Testis (tissue), 3 donors: ENCODE data around the gene TRIM58. TPM values are rescaled to one million over a fixed set of nuclear protein-coding genes. Genes with fewer than 3 reads are reported as not detected.

Experiments
- DNase-seq: peaks from one replicate; pipeline ENCODE4 v3.0.0-alpha.2; 2019
- H3K27ac ChIP-seq, 2 donors: fragments of 200-600 bp; sonication (generic); one replicate each; pipeline ENCODE4 v1.5.1; 2019
- H3K27me3 ChIP-seq: fragments of 200-600 bp; sonication (generic); one replicate; pipeline ENCODE4 v1.5.1; 2019
- H3K36me3 ChIP-seq: fragments of 200-600 bp; sonication (generic); one replicate; pipeline ENCODE4 v1.5.1; 2017; ENCODE audit warnings: low read depth; ENCODE audit errors: missing control alignments
- H3K4me1 ChIP-seq: fragments of 200-600 bp; sonication (generic); one replicate; pipeline ENCODE4 v1.5.1; 2019
- H3K4me3 ChIP-seq, 2 donors: fragments of 200-600 bp; sonication (generic); one replicate each; pipeline ENCODE4 v1.5.1; 2017 to 2019
- H3K9me3 ChIP-seq: fragments of 200-600 bp; sonication (generic); one replicate; pipeline ENCODE4 v1.5.1; 2017
- CTCF ChIP-seq, 3 experiments: fragments of 450-650 bp in 2 of 3; fragments of 200-600 bp in 1 of 3; sonication (generic) in 1 of 3; IDR thresholded peaks; one replicate each; pipeline ENCODE4 v1.5.1; 2016 to 2019; ENCODE audit warnings: antibody characterized with exemption in 3 of 3, mild to moderate bottlenecking in 2 of 3, moderate library complexity in 1 of 3
- POLR2A ChIP-seq: fragments of 450-650 bp; IDR thresholded peaks from one replicate; pipeline ENCODE4 v1.6.1; 2017; ENCODE audit warnings: antibody characterized with exemption, mild to moderate bottlenecking, moderate library complexity
- WGBS, 2 donors: methylation state at CpG; one replicate each; pipeline ENCODE4 v1.1.5; 2018; 5-methylcytosine and 5-hydroxymethylcytosine counted together
- intact Hi-C: fragments of 100-400 bp; cut with DNase I; formaldehyde crosslinking; loops from one replicate; pipeline ENCODE4 v1.15.1; 2023; ENCODE audit warnings: low total_unique reads
- polyA plus RNA-seq: library from polyadenylated mRNA; stranded (reverse); fragments of 350-450 nt; fragmentation: Illumina TruSeq; extraction: RNeasy Lipid Tissue Mini Kit (QIAGEN cat#74804); gene quantifications from one replicate; pipeline ENCODE4 v1.2.3, GENCODE V29; 2014; ENCODE audit warnings: low read depth, low replicate concordance; ENCODE audit not compliant: insufficient read depth
- total RNA-seq, 2 donors: library from RNA; depleted of rRNA; stranded (reverse); fragments of >200 nt; gene quantifications; one replicate each; pipeline ENCODE4 v1.2.3, GENCODE V29; 2016

Gene TRIM58
- total and polyA plus RNA-seq, 3 donors from 2014 or later = 2.9 to 7.5 (median 5.7) TPM

GRCh38 chr1:247854899-247855545 is 2.0 kb upstream of the TRIM58 start:
- TF ChIP-seq POLR2A = no peak
- no peak for TF ChIP-seq CTCF (IDR thresholded peaks at IDR 0.05)
- no peaks in the 10 kb centered on the region for H3K9me3 ChIP-seq
- H3K36me3 ChIP-seq = no peaks in the 10 kb centered on the region
- H3K27me3 ChIP-seq = no peaks in the 10 kb centered on the region
- no peak overlapping the region for H3K4me3 ChIP-seq
- 73 to 86% methylated on average over 14 of the region's 14 CpGs for WGBS, 2 donors
- H3K27ac ChIP-seq = no peak overlapping the region
- H3K4me1 ChIP-seq = no peaks in the 10 kb centered on the region
- no peak for DNase-seq
- intact Hi-C loops = no loop called here

GRCh38 chr1:247855911-247856310 is 1.1 kb upstream of the TRIM58 start:
- intact Hi-C loops = no loop called here
- WGBS, 2 donors = 69 to 77% methylated on average over 4 of the region's 4 CpGs
- H3K27ac ChIP-seq = no peak overlapping the region
- H3K4me3 ChIP-seq = no peak overlapping the region
- no peak for DNase-seq
- no peaks in the 10 kb centered on the region for H3K27me3 ChIP-seq
- no peaks in the 10 kb centered on the region for H3K36me3 ChIP-seq
- no peaks in the 10 kb centered on the region for H3K9me3 ChIP-seq
- no peaks in the 10 kb centered on the region for H3K4me1 ChIP-seq
- no peak for TF ChIP-seq POLR2A
- TF ChIP-seq CTCF (IDR thresholded peaks at IDR 0.05) = no peak

- 31 to 34% methylated on average over 15 of the region's 15 CpGs for WGBS, 2 donors
- H3K36me3 ChIP-seq = no peaks in the 10 kb centered on the region
- intact Hi-C loops = no loop called here
- TF ChIP-seq CTCF (IDR thresholded peaks at IDR 0.05) (no peak), POLR2A (no peak)
- H3K27ac ChIP-seq = peak overlapping the region in 1 of 2 donors; percentile 56
- peak overlapping the region; percentile 61 to 67 for H3K4me3 ChIP-seq
- H3K4me1 ChIP-seq = no peaks in the 10 kb centered on the region
- no peaks in the 10 kb centered on the region for H3K9me3 ChIP-seq
- H3K27me3 ChIP-seq = no peaks in the 10 kb centered on the region
- peak; percentile 20 for DNase-seq
Observed at GRCh38 chr1:247857985-247858619, 1.1 kb downstream of the TRIM58 start.

GRCh38 chr1:247862756-247863155 is 5.8 kb downstream of the TRIM58 start:
- H3K36me3 ChIP-seq = no peaks in the 10 kb centered on the region
- 88 to 92% methylated on average over 4 of the region's 4 CpGs for WGBS, 2 donors
- no peak for DNase-seq
- H3K4me3 ChIP-seq = no peak overlapping the region
- no peak overlapping the region for H3K27ac ChIP-seq
- H3K4me1 ChIP-seq = no peaks in the 10 kb centered on the region
- H3K9me3 ChIP-seq = no peaks in the 10 kb centered on the region
- no peak for TF ChIP-seq CTCF (IDR thresholded peaks at IDR 0.05)
- H3K27me3 ChIP-seq = no peaks in the 10 kb centered on the region
- intact Hi-C loops = no loop called here

- WGBS, 2 donors = 83 to 88% methylated on average over 15 to 17 of the region's 17 CpGs
Observed at GRCh38 chr1:247864644-247865043, 7.7 kb downstream of the TRIM58 start.

More at GRCh38 chr1:247864644-247865043, 7.7 kb downstream of the TRIM58 start:
- DNase-seq = no peak
- Histone ChIP-seq H3K27me3 (no peaks in the 10 kb centered on the region), H3K9me3 (no peaks in the 10 kb centered on the region), H3K4me1 (no peaks in the 10 kb centered on the region), H3K36me3 (no peaks in the 10 kb centered on the region), H3K27ac (no peak overlapping the region), H3K4me3 (no peak overlapping the region)
- TF ChIP-seq POLR2A = no peak
- no peak for TF ChIP-seq CTCF (IDR thresholded peaks at IDR 0.05)
- intact Hi-C loops = no loop called here
